GM20000 (cell line): ENCODE results near the gene NAA10.

ENCODE experiments used
- DNase-seq: peaks from one replicate; pipeline ENCODE4 v3.0.0; 2012; ENCODE audit warnings: low spot score
- TF ChIP-seq, protein P1 (sequence below): IDR thresholded peaks from 2 replicates; pipeline ENCODE4 v1.5.1; 2012; ENCODE audit warnings: mild to moderate bottlenecking, control low read depth; ENCODE audit errors: extremely low read depth, missing control alignments

Gene NAA10

DNA sequence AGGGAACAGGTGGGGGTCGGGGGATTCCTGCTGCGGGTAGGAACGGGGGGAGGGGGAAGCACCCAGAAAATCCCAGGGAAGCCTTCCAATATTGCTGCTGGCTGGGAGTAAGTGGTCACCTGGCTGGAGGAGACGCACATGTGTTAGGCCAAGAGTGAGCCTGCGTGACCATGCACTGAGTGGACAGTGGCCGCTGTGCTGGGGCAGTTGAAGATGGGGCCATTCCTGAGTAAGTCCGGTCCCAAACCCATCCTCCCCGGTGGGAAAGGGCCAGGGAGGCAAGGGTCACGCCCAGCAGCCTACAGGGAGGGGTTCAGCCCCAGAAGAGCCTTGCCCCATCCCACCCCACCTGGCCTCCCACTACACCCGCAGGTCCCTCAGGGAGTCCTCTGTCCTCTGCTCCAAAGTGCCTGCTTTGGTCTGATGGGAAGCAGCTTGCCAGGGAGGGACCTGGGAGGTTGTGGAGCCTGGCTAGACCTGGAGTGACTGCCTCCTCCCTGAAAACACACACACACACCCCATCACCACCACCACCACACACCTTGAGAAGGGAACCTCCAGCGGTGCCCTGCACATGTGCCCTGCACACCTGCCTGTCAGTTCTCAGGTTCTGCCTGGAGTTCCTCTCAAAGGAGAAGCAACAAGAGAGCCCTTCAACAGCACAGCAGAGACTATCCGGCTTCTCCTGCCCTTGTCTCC lies 54.9 kb downstream of the NAA10 start:
- no peak for DNase-seq
- TF ChIP-seq, protein P1, sequence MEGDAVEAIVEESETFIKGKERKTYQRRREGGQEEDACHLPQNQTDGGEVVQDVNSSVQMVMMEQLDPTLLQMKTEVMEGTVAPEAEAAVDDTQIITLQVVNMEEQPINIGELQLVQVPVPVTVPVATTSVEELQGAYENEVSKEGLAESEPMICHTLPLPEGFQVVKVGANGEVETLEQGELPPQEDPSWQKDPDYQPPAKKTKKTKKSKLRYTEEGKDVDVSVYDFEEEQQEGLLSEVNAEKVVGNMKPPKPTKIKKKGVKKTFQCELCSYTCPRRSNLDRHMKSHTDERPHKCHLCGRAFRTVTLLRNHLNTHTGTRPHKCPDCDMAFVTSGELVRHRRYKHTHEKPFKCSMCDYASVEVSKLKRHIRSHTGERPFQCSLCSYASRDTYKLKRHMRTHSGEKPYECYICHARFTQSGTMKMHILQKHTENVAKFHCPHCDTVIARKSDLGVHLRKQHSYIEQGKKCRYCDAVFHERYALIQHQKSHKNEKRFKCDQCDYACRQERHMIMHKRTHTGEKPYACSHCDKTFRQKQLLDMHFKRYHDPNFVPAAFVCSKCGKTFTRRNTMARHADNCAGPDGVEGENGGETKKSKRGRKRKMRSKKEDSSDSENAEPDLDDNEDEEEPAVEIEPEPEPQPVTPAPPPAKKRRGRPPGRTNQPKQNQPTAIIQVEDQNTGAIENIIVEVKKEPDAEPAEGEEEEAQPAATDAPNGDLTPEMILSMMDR: no peak
